Activated T-helper 17 cell treated with anti-CD3 and anti-CD28 coated beads, Interleukin-2, amount 50 U/mL, for 72 hours (primary cell): Measurements from ENCODE around the gene ATF6B. TPM values are rescaled to one million over a fixed set of nuclear protein-coding genes. Genes with fewer than 3 reads are reported as not detected.
"Not testable (repeated sequence)": the region's sequence is repeated elsewhere in the genome, so short reads cannot be mapped to it uniquely, and the experiment has no call there.

ENCODE experiments used
- ATAC-seq: fragments of 150-1000 bp; cut with Tn5 transposase; replicated peaks from 2 replicates; pipeline ENCODE4 v1.10.0; 2021; ENCODE audit warnings: mild to moderate bottlenecking, moderate library complexity
- H3K27ac Mint-ChIP-seq: one replicate; pipeline ENCODE4 v1.8.0; 2022; ENCODE audit warnings: mixed read lengths
- H3K27me3 Mint-ChIP-seq: one replicate; pipeline ENCODE4 v1.8.0; 2022; ENCODE audit warnings: mixed read lengths
- H3K36me3 Mint-ChIP-seq: one replicate; pipeline ENCODE4 v1.8.0; 2022; ENCODE audit warnings: low read depth, mild to moderate bottlenecking, mixed read lengths
- H3K4me1 Mint-ChIP-seq: one replicate; pipeline ENCODE4 v1.8.0; 2022; ENCODE audit warnings: mixed read lengths
- H3K4me3 Mint-ChIP-seq: one replicate; pipeline ENCODE4 v1.8.0; 2022; ENCODE audit warnings: mild to moderate bottlenecking, mixed read lengths
- H3K9me3 Mint-ChIP-seq: one replicate; pipeline ENCODE4 v1.8.0; 2022; ENCODE audit warnings: mixed read lengths
- total RNA-seq, 2 donors: library from RNA; stranded (reverse); gene quantifications; one replicate each; pipeline ENCODE4 v1.2.3, GENCODE V29; 2022

The ATF6B gene
- total RNA-seq, 2 donors from 2014 or later, result 73.4 to 99.9 TPM

DNA sequence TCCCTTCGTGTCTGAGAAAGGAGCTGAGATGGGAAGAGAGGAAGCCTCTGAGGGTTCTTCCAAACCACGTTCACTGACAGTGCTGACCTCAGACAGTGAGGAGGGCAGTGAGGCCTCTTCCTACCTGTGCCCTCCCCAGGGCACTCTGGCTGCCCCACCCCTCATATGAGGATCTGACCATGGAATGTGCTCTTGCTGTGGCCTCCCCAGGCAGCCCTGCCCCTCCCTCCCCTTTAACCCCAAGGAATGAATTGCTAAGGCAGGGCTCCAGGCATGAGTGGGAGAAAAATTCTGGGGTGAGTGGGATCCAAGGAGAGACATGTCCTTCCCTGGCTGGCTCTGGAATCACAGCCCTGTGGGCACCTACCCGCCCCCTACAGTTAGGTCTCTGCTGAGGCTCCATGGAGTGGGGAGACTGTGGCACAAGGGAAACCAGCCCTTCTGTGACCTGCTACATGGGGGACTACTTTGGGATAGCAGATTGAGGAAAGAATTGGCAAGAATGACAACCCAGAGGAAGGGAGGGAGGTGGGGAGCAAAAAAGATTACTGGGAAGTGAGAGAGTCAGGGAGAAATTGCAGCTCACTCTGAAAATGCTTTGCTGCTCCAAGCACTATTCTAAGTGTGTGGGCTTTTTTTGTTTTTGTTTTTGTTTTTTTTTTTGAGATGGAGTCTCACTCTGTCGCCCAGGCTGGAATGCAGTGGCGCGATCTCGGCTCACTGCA lies 48.3 kb downstream of the ATF6B start:
- H3K9me3 Mint-ChIP-seq, result no peaks in the 10 kb centered on the region
- H3K4me1 Mint-ChIP-seq, result no peaks in the 10 kb centered on the region
- peaks cover 24% of the 10 kb centered on the region for H3K27me3 Mint-ChIP-seq
- no peaks in the 10 kb centered on the region for H3K36me3 Mint-ChIP-seq
- no peak overlapping the region for H3K4me3 Mint-ChIP-seq
- ATAC-seq, result no peak
- H3K27ac Mint-ChIP-seq, result no peak overlapping the region

DNA sequence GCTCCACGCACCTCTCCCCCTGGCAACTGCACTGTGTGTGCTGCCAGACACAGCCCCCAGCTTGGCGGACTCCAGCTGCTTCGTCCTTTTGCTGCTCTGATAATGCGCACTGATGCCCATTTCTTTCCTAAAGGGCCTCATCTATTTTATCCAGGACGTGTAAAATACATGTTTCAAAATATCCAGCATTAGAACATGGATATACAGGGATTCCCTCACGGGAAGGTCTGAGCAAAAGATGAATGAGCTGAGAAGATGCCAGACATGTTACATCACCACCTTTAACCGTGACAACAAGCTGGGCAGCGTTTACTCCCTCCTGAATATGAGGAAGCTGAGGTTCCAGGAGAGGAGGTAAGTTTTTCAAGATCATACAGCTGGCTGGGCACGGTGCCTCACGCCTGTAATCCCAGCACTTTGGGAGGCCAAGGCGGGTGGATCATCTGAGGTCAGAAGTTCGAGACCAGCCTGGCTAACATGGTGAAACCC lies 51.7 kb downstream of the ATF6B start:
- no peaks in the 10 kb centered on the region for H3K9me3 Mint-ChIP-seq
- no peak overlapping the region for H3K27ac Mint-ChIP-seq
- no peak overlapping the region for H3K4me3 Mint-ChIP-seq
- peaks cover 10% of the 10 kb centered on the region for H3K27me3 Mint-ChIP-seq
- ATAC-seq, result no peak
- no peaks in the 10 kb centered on the region for H3K4me1 Mint-ChIP-seq
- H3K36me3 Mint-ChIP-seq, result no peaks in the 10 kb centered on the region

DNA sequence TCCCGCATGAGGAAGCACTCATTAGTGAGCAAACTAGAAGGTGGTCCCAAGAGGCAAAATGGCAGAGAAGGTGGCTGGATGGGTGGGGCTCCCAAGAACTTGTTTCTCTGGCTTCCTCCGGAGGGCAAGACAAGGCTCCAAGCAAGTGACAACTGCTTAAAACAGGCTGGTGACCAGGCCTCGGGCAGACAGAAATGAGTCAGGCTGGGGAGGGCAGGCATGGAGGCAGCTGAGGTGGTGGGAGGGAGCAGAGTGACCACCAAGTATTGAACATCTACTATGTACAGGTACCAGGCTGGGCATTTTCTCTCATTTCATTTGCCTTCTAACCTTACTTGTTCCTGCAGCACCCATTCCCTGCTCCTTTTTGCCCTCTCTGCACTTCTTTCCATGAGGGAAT lies 52.3 kb downstream of the ATF6B start:
- ATAC-seq, result no peak
- Mint-ChIP-seq H3K9me3 (no peaks in the 10 kb centered on the region), H3K4me1 (no peaks in the 10 kb centered on the region), H3K36me3 (no peaks in the 10 kb centered on the region), H3K27ac (no peak overlapping the region), H3K4me3 (no peak overlapping the region), H3K27me3 (peaks cover 6% of the 10 kb centered on the region)

DNA sequence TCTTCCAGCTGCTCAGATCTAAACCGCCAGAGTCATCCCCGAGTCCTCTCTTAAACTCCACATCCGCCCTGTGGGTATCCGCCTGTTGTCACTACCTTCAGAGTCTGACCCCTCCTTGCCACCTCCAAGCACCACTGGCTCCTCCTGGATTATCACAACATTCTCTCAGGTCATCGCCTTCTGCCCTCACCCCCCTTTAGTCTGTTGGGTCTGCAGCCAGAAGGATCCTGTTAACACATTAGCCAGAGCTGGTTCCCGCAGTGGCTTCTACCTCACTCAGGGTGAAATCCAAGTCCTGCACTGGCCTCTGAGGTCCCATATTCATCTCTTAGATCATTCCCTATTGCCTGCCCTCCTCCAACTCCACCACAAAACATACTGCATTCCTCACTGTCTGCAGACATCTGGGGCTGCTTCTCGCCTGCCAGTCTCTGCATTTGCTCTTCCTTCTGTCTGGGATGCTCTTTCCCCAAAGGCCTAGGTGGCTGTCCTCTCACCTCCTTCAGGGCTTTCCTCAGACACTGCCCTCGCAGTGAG lies 53.0 kb downstream of the ATF6B start:
- Mint-ChIP-seq H3K27ac (no peak overlapping the region), H3K4me1 (no peaks in the 10 kb centered on the region), H3K9me3 (no peaks in the 10 kb centered on the region), H3K4me3 (no peak overlapping the region), H3K27me3 (peaks cover 7% of the 10 kb centered on the region), H3K36me3 (no peaks in the 10 kb centered on the region)
- no peak for ATAC-seq

DNA sequence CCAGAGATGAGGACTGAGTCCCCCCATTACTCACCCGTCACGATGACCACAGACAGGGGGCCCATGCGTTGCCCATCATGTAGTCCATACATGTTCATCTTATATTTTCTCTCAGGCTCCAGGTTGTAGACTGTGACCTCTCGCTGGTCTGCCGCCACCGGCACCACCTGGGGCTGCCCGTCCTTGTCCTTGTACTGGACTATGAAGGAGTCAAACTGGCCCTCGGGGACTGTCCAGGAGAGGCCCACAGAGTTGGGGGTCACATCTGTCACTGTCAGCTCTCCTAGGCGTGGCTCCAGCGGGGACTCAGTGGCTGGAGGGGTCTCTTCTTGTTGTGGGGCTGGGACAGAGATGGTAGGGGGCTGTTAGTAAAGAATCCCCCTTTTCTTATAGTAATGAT lies 54.4 kb downstream of the ATF6B start:
- H3K27ac Mint-ChIP-seq, result no peak overlapping the region
- H3K27me3 Mint-ChIP-seq, result peaks cover 7% of the 10 kb centered on the region
- H3K4me1 Mint-ChIP-seq, result no peaks in the 10 kb centered on the region
- no peaks in the 10 kb centered on the region for H3K9me3 Mint-ChIP-seq
- H3K36me3 Mint-ChIP-seq, result no peaks in the 10 kb centered on the region
- no peak for ATAC-seq
- H3K4me3 Mint-ChIP-seq, result no peak overlapping the region

DNA sequence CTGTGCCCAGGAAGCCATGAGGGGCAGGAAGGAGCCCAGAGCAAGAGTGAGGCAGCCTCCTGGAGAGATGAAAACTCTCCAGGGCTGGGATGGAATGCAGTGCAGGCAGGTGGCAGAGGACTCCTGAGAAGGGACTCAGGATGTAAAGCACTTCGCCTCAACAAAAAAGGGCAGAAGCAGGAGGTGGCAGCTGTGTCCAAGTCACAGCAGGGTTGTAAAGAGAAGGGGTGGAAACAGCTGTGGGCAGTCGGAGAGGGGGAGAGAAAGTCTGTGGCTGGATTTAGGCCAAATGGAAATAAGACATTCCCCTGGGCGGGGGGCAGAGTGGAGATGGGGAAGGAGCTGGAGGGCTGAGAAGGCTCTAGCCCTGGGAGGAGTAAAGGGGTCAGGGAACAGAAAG lies 54.9 kb downstream of the ATF6B start:
- Mint-ChIP-seq H3K27ac (no peak overlapping the region), H3K36me3 (no peaks in the 10 kb centered on the region), H3K4me1 (no peaks in the 10 kb centered on the region), H3K4me3 (no peak overlapping the region), H3K27me3 (peaks cover 7% of the 10 kb centered on the region), H3K9me3 (no peaks in the 10 kb centered on the region)
- no peak for ATAC-seq

DNA sequence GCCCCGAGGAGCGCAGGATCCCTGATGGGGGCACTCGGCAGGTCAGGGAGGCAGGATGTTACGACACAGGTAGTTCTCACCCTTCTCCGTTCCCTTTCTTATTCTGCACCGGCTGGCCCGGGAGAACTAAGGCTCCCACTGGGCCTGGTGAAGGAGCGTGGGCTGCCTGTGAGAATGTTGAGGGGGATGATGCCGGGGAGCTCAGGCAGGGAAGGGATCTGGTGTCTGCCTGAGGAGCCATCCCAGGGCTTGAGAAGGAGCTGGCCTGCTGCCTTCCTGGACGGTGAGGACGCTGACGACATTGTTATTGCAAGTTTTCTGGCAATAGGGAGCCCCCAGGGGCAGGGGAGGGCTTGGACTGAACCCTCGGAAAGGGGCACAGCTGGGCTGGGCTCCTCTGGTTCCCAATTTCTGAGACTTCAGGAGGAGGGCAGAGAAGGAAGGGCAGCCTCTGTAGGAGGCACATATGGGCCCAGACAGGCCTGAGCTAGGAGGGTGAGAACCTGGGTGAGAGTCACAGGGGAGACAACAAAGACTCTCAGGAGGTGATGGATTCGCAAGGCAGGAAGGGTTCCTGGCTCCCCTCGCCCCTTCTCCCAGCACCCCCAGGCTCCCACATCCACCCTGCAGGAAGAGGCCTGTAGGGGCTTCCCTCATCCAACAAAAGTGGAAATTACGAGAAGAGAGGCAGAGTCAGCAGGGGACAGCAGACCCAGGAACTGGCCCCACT lies 57.1 kb downstream of the ATF6B start:
- no peak overlapping the region for H3K27ac Mint-ChIP-seq
- H3K4me3 Mint-ChIP-seq, result no peak overlapping the region
- no peaks in the 10 kb centered on the region for H3K4me1 Mint-ChIP-seq
- H3K9me3 Mint-ChIP-seq, result no peaks in the 10 kb centered on the region
- no peak for ATAC-seq
- peaks cover 7% of the 10 kb centered on the region for H3K27me3 Mint-ChIP-seq
- no peaks in the 10 kb centered on the region for H3K36me3 Mint-ChIP-seq

DNA sequence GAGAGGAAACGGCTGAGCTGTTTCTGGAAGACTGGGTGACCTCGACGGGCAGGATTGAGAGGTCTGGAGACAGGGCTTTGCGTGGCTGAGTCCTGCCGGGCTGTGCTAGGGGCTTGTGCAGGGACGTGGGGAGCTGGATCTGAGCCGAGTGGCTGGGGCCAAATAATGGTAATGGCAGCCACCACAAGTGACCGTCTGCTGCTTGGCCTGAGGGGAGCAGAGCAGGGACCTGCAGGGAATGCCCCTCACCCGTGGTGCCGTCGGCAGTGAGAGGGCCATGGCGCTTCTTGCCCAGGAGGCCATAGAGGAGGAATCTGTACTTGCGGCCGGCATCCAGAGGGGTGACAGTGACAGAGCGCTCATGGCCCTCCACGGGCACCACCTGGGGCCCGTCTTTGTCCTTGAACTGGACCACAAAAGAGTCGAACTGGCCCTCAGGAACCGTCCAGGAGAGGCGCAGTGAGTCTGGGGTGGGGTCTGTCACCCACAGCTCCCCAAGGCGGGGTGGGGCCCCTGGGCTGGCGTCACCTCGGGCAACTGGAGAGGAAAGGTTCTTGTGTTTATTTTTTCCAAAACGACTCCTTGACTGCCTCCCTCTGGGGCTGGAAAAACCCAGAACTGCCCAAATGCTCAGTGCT lies 58.0 kb downstream of the ATF6B start:
- no peak overlapping the region for H3K4me3 Mint-ChIP-seq
- no peaks in the 10 kb centered on the region for H3K36me3 Mint-ChIP-seq
- no peak for ATAC-seq
- H3K4me1 Mint-ChIP-seq, result no peaks in the 10 kb centered on the region
- no peaks in the 10 kb centered on the region for H3K9me3 Mint-ChIP-seq
- no peak overlapping the region for H3K27ac Mint-ChIP-seq
- H3K27me3 Mint-ChIP-seq, result peaks cover 5% of the 10 kb centered on the region

DNA sequence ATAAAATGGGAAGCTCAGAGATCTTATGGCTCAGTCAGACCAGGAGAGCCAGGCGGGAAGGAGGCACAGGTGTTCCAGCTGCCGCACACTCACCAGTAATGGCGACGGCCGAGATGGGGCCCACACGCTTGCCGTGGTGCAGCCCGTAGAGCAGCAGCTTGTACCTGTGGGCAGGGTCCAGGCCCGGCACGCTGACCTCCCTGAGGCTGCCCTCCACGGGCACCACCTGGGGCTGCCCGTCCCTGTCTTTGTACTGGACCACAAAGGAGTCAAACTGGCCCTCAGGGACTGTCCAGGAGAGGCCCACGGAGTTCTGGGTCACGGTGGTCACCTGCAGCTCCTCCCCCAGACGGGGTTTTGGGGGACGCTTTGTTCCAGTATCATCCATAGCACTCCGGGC lies 58.6 kb downstream of the ATF6B start:
- H3K9me3 Mint-ChIP-seq, result no peaks in the 10 kb centered on the region
- no peak for ATAC-seq
- H3K4me1 Mint-ChIP-seq, result no peaks in the 10 kb centered on the region
- peaks cover 3% of the 10 kb centered on the region for H3K27me3 Mint-ChIP-seq
- no peak overlapping the region for H3K27ac Mint-ChIP-seq
- no peak overlapping the region for H3K4me3 Mint-ChIP-seq
- no peaks in the 10 kb centered on the region for H3K36me3 Mint-ChIP-seq

DNA sequence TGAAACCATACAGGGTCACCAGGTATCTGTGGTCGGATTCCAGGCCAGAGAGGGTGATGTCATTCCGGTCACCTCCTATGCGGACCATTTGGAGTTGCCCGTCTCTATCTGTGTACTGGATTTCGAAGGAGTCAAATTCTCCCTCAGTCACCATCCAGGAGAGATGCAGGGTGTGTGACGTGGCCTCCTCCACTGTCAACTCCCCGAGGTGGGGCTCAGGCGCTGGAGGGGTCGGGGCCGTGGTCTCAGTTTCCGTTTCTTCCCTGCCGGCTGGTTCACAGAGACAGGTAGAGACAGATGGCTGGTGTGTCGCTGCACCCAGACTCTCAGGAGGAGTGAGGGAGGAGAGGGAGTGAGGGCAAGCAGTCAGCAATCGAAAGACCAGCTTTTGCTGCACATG lies 59.2 kb downstream of the ATF6B start:
- Mint-ChIP-seq H3K27ac (no peak overlapping the region), H3K4me3 (no peak overlapping the region), H3K36me3 (no peaks in the 10 kb centered on the region), H3K9me3 (no peaks in the 10 kb centered on the region), H3K27me3 (peaks cover 3% of the 10 kb centered on the region), H3K4me1 (no peaks in the 10 kb centered on the region)
- ATAC-seq, result no peak

DNA sequence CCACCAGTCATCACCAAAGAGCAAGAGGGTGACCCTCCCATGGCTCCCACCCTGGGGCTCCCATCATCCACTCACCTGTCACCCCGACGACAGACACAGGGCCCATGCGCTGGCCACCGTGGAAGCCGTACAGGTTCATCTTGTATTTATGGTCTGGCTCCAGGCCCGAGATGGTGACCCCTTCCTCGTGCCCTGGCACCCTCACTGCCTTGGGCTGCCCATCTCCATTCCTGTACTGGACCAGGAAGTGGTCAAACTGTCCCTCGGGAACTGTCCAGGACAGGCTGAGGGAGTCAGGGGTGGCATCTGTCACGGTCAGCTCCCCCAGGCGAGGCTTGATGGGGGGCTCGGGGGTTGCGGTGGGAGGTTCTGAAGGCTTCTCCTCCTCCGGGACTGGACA lies 59.7 kb downstream of the ATF6B start:
- not testable (repeated sequence) for H3K4me3 Mint-ChIP-seq, H3K9me3 Mint-ChIP-seq, H3K4me1 Mint-ChIP-seq, ATAC-seq, H3K27ac Mint-ChIP-seq, H3K27me3 Mint-ChIP-seq, H3K36me3 Mint-ChIP-seq

DNA sequence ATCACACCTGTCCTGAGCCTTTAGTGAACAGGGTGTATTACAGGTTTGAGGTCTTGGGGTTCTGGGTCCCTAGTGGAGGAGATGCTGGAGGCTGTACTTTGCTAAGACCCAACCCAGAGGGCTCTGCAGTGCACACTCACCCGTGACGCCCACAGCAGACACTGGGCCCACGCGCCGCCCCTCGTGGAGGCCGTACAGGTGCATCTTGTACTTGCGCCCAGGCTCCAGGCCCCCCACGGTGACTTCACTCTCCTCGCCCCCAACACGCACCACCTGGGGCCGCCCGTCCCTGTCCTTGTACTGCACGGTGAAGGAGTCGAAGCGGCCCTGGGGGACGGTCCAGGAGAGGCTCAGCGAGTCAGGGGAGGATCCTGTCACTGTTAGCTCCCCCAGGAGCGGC lies 60.5 kb downstream of the ATF6B start:
- ATAC-seq, H3K9me3 Mint-ChIP-seq, H3K36me3 Mint-ChIP-seq, H3K27ac Mint-ChIP-seq, H3K4me1 Mint-ChIP-seq, H3K4me3 Mint-ChIP-seq, H3K27me3 Mint-ChIP-seq: not testable (repeated sequence)
